HG03439 (cell line): ENCODE results near the gene DRAP1.

ENCODE experiments used
- ATAC-seq: cut with Tn5 transposase; IDR thresholded peaks from one replicate; pipeline ENCODE4 v1.9.1; 2021; ENCODE audit warnings: mild to moderate bottlenecking, moderate library complexity; ENCODE audit not compliant: unreplicated experiment

Gene DRAP1

GRCh38 chr11:65958774-65959420 is 39.7 kb downstream of the DRAP1 start:
- ATAC-seq = no peak

GRCh38 chr11:65960824-65961266 is 41.6 kb downstream of the DRAP1 start:
- no peak for ATAC-seq

GRCh38 chr11:65961267-65962140 is 42.3 kb downstream of the DRAP1 start, which contains the start of gene SART1:
Gene SART1, plus strand, starts transcription at chr11:65961734. Its CDS starts 47 bp downstream, at chr11:65961781.
- peak; percentile 83 for ATAC-seq

GRCh38 chr11:65962141-65962564 is 42.9 kb downstream of the DRAP1 start:
- no peak for ATAC-seq

- ATAC-seq = no peak
These were observed 45.7 kb downstream of the DRAP1 start for GRCh38 chr11:65964906-65965305.

- no peak for ATAC-seq
These were observed 46.9 kb downstream of the DRAP1 start for GRCh38 chr11:65965986-65966762.

GRCh38 chr11:65967329-65967934 is 48.2 kb downstream of the DRAP1 start:
- ATAC-seq = no peak

- ATAC-seq = no peak
These were observed 49.6 kb downstream of the DRAP1 start for GRCh38 chr11:65968600-65969482.
